BJ (cell line): Measurements from ENCODE around the gene CDC42EP4. TPM values are rescaled to one million over a fixed set of nuclear protein-coding genes. Genes with fewer than 3 reads are reported as not detected.

Experiments
- CTCF ChIA-PET: fragments of 350-600 bp; formaldehyde crosslinking; extraction: SDS; loops from one replicate; lab custom pipeline; 2021; ENCODE audit warnings: antibody characterized with exemption, inconsistent platforms; lab: Yijun Ruan, JAX
- POLR2A ChIA-PET: fragments of 300-600 bp; sonication (Branson Sonifier 250); formaldehyde crosslinking; extraction: SDS; loops from one replicate; lab custom pipeline; 2021; ENCODE audit warnings: antibody characterized with exemption; lab: Charles Lee
- DNase-seq: peaks from one replicate; pipeline ENCODE4 v3.0.0-alpha.2; 2011; ENCODE audit warnings: low read depth
- H3K27me3 ChIP-seq: 2 replicates; pipeline ENCODE4 v1.6.0; 2011; ENCODE audit warnings: low read length; ENCODE audit not compliant: control insufficient read depth, insufficient read depth
- H3K36me3 ChIP-seq: 2 replicates; pipeline ENCODE4 v1.5.1; 2011; ENCODE audit warnings: low read length; ENCODE audit not compliant: control insufficient read depth, insufficient read depth
- H3K4me3 ChIP-seq: 2 replicates; pipeline ENCODE4 v1.5.1; 2011; ENCODE audit warnings: low read depth, mild to moderate bottlenecking, control low read depth, low read length
- CTCF ChIP-seq: IDR thresholded peaks from 2 replicates; pipeline ENCODE4 v1.5.1; 2011; ENCODE audit warnings: low read depth, mild to moderate bottlenecking, control low read depth, inconsistent platforms, low read length, moderate library complexity; ENCODE audit not compliant: insufficient read depth
- polyA plus RNA-seq: library from polyadenylated mRNA; depleted of rRNA; stranded (reverse); fragments of >200 nt; gene quantifications from 2 replicates; pipeline ENCODE4 v1.2.3, GENCODE V29; 2011

CDC42EP4 gene
- polyA plus RNA-seq, 1 experiment: 28.0 TPM

- Histone ChIP-seq H3K27me3 (no peaks in the 10 kb centered on the region), H3K4me3 (peak overlapping the region; percentile 11; the same call in 1 of the 2 replicates), H3K36me3 (no peaks in the 10 kb centered on the region)
- CTCF ChIA-PET: interaction anchor here (1.5 to 4.5 kb wide), 4 partner anchors 23 to 32 kb away, joined by 6 to 21 read pairs (median 10); partner anchors contain the start of gene CDC42EP4
- no peak for DNase-seq
- POLR2A ChIA-PET: no interaction called here
- no peak for TF ChIP-seq CTCF
Observed at GRCh38 chr17:73343168-73343634, 31.4 kb upstream of the CDC42EP4 start.

DNA sequence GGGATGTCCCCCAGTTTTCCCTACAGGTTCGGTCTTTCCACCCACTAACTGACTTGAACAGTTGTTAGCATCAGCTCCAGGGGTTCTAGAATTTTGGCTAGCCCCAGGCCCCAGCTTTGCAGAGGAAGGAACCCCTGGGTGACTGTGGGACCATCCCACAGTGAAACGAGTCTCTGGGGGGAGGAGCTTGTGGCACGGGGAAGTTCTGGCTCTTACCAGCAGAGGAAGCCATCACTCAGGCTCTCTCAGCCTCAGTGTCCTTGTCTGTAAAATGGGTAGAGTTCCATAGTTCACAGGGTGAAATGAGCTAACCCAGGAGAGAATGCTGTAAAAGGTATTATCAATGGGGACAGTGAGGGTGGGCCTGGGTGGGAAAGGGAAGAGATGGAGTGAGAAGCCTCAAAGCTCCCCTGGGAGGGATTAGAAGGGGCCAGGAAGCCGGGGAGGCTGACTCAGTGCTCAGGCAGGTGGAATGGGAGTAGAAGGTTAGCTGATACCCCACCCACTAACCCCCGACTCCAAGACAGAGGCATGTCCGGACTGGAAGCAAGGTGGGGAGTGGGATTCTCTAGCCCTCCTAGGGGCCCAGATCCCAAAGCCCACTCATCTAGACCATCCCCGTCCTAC, 30.9 kb upstream of the CDC42EP4 start:
- H3K36me3 ChIP-seq: no peaks in the 10 kb centered on the region
- POLR2A ChIA-PET: no interaction called here
- CTCF ChIA-PET: interaction anchor here (1.0 to 4.5 kb wide), 5 partner anchors 13 to 74 kb away, joined by 3 to 21 read pairs (median 6); partner anchors contain the start of gene CDC42EP4
- H3K27me3 ChIP-seq: no peaks in the 10 kb centered on the region
- DNase-seq: no peak
- peak; percentile 25 for TF ChIP-seq CTCF
- peak overlapping the region; percentile 11; the same call in 1 of the 2 replicates for H3K4me3 ChIP-seq

- POLR2A ChIA-PET: no interaction called here
- TF ChIP-seq CTCF: no peak
- Histone ChIP-seq H3K4me3 (no peak overlapping the region), H3K36me3 (no peaks in the 10 kb centered on the region), H3K27me3 (no peaks in the 10 kb centered on the region)
- CTCF ChIA-PET: interaction anchor here (1.0 to 4.5 kb wide), 5 partner anchors 14 to 74 kb away, joined by 3 to 21 read pairs (median 6); partner anchors contain the start of gene CDC42EP4
- DNase-seq: no peak
Observed at GRCh38 chr17:73342050-73342522, 30.3 kb upstream of the CDC42EP4 start.

GRCh38 chr17:73341350-73342049, 29.7 kb upstream of the CDC42EP4 start:
- Histone ChIP-seq H3K36me3 (no peaks in the 10 kb centered on the region), H3K4me3 (no peak overlapping the region), H3K27me3 (no peaks in the 10 kb centered on the region)
- TF ChIP-seq CTCF: no peak
- POLR2A ChIA-PET: no interaction called here
- CTCF ChIA-PET: interaction anchor here (0.6 to 4.5 kb wide), 6 partner anchors 16 to 81 kb away, joined by 3 to 21 read pairs (median 4); partner anchors contain the start of gene CDC42EP4
- no peak for DNase-seq

DNA sequence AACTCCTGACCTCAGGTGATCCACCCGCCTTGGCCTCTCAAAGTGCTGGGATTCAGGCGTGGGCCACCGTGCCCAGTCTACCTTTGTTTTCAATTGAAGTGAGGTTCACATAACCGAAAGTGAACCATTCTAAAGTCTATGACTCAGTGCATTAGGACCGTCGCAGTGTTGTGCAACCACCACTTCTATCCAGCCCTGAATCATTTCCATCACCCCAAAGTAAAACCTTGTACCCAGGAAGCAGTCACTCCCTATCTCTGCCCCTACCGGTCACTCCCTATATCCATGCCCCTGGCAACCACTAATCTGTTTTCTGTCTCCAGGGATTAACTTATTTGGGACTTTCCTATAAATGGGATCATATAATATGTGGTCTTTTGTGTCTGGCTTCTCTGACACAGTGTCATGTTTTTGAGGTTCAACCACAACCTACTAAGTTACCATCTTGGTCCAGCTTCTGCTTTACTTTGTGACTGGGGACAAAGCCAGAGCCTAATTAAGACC, 28.3 kb upstream of the CDC42EP4 start:
- peak; percentile 79 for DNase-seq
- H3K27me3 ChIP-seq: no peaks in the 10 kb centered on the region
- ChIA-PET CTCF (interaction anchor here (4.5 kb wide), 1 partner anchor 29 kb away, joined by 13 read pairs; no protein-coding TSS in a partner anchor), POLR2A (no interaction called here)
- peak; percentile 70 for TF ChIP-seq CTCF
- no peaks in the 10 kb centered on the region for H3K36me3 ChIP-seq
- no peak overlapping the region for H3K4me3 ChIP-seq
